SK-N-SH (cell line): ENCODE results near the gene ATP1A1.

Experiments
- CHD2 ChIP-seq: fragments of 150-350 bp; IDR thresholded peaks from 2 replicates; pipeline ENCODE4 v1.6.1; 2018; ENCODE audit warnings: low read length; ENCODE audit not compliant: partially characterized antibody
- EP300 ChIP-seq, 2 experiments: IDR thresholded peaks; 2 replicates each; pipeline versions ENCODE4 v1.4.0 to v1.6.1; 2012; ENCODE audit warnings: borderline replicate concordance in 1 of 2, low read depth in 1 of 2, low read length in 1 of 2
- POLR2AphosphoS5 ChIP-seq: IDR thresholded peaks from 2 replicates; pipeline ENCODE4 v1.6.1; 2012; ENCODE audit warnings: low read depth, low read length
- RFX5 ChIP-seq: IDR thresholded peaks from 2 replicates; pipeline ENCODE4 v1.6.1; 2012; ENCODE audit warnings: mild to moderate bottlenecking, improper control_type of control experiment, low read length
- TF ChIP-seq, protein P1 (sequence below): IDR thresholded peaks from 2 replicates; pipeline ENCODE4 v1.4.0; 2012; ENCODE audit warnings: low read depth, borderline replicate concordance
- TF ChIP-seq, protein P2 (sequence below): fragments of 200-600 bp; sonication (generic); IDR thresholded peaks from 2 replicates; pipeline ENCODE4 v1.6.1; 2017; ENCODE audit warnings: antibody characterized with exemption, mild to moderate bottlenecking, moderate library complexity
- TF ChIP-seq, protein P3 (sequence below): IDR thresholded peaks from 2 replicates; pipeline ENCODE4 v1.6.1; 2012; ENCODE audit warnings: mild to moderate bottlenecking, low read depth, low read length, moderate library complexity

DNA sequence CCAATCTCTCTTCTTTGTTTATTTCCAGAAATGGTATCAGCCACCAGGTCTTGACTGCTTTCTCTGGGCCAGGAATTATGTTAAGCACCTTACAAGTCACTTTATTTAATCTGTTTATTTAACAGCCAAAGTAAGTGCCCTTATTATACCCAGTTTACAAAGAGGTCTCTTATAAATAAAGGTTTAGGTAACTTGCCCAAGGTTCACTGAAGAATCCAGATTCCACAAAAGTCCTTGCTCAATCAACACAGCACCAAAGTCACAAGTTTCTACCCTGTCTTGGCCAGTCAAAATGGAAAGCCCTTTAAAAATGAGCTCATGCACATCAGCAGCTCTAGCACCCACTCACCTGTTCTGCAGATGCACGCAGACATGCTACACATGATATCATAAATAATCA, 28.0 kb upstream of the ATP1A1 start:
- TF ChIP-seq EP300 (IDR thresholded peaks at IDR 0.05; ENCODE audit: borderline replicate concordance in 1 of 2, low read depth in 1 of 2, low read length in 1 of 2): no peak
- TF ChIP-seq, protein P1, sequence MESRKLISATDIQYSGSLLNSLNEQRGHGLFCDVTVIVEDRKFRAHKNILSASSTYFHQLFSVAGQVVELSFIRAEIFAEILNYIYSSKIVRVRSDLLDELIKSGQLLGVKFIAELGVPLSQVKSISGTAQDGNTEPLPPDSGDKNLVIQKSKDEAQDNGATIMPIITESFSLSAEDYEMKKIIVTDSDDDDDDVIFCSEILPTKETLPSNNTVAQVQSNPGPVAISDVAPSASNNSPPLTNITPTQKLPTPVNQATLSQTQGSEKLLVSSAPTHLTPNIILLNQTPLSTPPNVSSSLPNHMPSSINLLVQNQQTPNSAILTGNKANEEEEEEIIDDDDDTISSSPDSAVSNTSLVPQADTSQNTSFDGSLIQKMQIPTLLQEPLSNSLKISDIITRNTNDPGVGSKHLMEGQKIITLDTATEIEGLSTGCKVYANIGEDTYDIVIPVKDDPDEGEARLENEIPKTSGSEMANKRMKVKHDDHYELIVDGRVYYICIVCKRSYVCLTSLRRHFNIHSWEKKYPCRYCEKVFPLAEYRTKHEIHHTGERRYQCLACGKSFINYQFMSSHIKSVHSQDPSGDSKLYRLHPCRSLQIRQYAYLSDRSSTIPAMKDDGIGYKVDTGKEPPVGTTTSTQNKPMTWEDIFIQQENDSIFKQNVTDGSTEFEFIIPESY: no peak
- TF ChIP-seq POLR2AphosphoS5: no peak
- TF ChIP-seq CHD2: no peak
- no peak for TF ChIP-seq RFX5
- TF ChIP-seq, protein P2, sequence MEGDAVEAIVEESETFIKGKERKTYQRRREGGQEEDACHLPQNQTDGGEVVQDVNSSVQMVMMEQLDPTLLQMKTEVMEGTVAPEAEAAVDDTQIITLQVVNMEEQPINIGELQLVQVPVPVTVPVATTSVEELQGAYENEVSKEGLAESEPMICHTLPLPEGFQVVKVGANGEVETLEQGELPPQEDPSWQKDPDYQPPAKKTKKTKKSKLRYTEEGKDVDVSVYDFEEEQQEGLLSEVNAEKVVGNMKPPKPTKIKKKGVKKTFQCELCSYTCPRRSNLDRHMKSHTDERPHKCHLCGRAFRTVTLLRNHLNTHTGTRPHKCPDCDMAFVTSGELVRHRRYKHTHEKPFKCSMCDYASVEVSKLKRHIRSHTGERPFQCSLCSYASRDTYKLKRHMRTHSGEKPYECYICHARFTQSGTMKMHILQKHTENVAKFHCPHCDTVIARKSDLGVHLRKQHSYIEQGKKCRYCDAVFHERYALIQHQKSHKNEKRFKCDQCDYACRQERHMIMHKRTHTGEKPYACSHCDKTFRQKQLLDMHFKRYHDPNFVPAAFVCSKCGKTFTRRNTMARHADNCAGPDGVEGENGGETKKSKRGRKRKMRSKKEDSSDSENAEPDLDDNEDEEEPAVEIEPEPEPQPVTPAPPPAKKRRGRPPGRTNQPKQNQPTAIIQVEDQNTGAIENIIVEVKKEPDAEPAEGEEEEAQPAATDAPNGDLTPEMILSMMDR: no peak
- TF ChIP-seq, protein P3, sequence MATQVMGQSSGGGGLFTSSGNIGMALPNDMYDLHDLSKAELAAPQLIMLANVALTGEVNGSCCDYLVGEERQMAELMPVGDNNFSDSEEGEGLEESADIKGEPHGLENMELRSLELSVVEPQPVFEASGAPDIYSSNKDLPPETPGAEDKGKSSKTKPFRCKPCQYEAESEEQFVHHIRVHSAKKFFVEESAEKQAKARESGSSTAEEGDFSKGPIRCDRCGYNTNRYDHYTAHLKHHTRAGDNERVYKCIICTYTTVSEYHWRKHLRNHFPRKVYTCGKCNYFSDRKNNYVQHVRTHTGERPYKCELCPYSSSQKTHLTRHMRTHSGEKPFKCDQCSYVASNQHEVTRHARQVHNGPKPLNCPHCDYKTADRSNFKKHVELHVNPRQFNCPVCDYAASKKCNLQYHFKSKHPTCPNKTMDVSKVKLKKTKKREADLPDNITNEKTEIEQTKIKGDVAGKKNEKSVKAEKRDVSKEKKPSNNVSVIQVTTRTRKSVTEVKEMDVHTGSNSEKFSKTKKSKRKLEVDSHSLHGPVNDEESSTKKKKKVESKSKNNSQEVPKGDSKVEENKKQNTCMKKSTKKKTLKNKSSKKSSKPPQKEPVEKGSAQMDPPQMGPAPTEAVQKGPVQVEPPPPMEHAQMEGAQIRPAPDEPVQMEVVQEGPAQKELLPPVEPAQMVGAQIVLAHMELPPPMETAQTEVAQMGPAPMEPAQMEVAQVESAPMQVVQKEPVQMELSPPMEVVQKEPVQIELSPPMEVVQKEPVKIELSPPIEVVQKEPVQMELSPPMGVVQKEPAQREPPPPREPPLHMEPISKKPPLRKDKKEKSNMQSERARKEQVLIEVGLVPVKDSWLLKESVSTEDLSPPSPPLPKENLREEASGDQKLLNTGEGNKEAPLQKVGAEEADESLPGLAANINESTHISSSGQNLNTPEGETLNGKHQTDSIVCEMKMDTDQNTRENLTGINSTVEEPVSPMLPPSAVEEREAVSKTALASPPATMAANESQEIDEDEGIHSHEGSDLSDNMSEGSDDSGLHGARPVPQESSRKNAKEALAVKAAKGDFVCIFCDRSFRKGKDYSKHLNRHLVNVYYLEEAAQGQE: no peak
